Glutamatergic neuron (in vitro differentiated cells): ENCODE measurements around the gene MAVS. TPM values are rescaled to one million over a fixed set of nuclear protein-coding genes. Genes with fewer than 3 reads are reported as not detected.
A peak's percentile ranks its signal among the peaks of the same experiment; 100 is the strongest.

Experiments used
- DNase-seq: peaks from one replicate; pipeline ENCODE4 v3.0.0; 2022
- H3K27ac Mint-ChIP-seq: one replicate; pipeline ENCODE4 v1.8.0; 2020; ENCODE audit warnings: mild to moderate bottlenecking, mixed read lengths, inconsistent platforms; ENCODE audit not compliant: unreplicated experiment
- H3K27me3 Mint-ChIP-seq: one replicate; pipeline ENCODE4 v1.8.0; 2020; ENCODE audit warnings: mild to moderate bottlenecking, moderate library complexity, mixed read lengths, inconsistent platforms; ENCODE audit not compliant: unreplicated experiment
- H3K36me3 Mint-ChIP-seq: one replicate; pipeline ENCODE4 v1.8.0; 2020; ENCODE audit warnings: mild to moderate bottlenecking, mixed read lengths, inconsistent platforms; ENCODE audit not compliant: unreplicated experiment
- H3K4me1 Mint-ChIP-seq: one replicate; pipeline ENCODE4 v1.8.0; 2020; ENCODE audit warnings: mild to moderate bottlenecking, low read depth, mixed read lengths, inconsistent platforms; ENCODE audit not compliant: unreplicated experiment
- H3K4me3 Mint-ChIP-seq: one replicate; pipeline ENCODE4 v1.8.0; 2020; ENCODE audit warnings: mild to moderate bottlenecking, mixed read lengths, inconsistent platforms; ENCODE audit not compliant: unreplicated experiment
- H3K9me3 Mint-ChIP-seq: one replicate; pipeline ENCODE4 v1.8.0; 2020; ENCODE audit warnings: mild to moderate bottlenecking, moderate library complexity, mixed read lengths, inconsistent platforms; ENCODE audit not compliant: unreplicated experiment
- CTCF ChIP-seq: fragments of 200-600 bp; sonication (generic); IDR thresholded peaks from one replicate; pipeline ENCODE4 v1.5.0; 2021; ENCODE audit not compliant: partially characterized antibody, unreplicated experiment
- total RNA-seq: library from RNA; stranded (reverse); fragmentation: NEBNext Ultra II Directional; extraction: Animal tissue kit (Norgen Biotek cat#: 25700); gene quantifications from one replicate; pipeline ENCODE4 v1.2.1, GENCODE V29; 2021; ENCODE audit not compliant: unreplicated experiment

The MAVS gene
- total RNA-seq, 1 donor from 2014 or later, result 25.8 TPM

- peaks cover 13% of the 10 kb centered on the region for H3K9me3 Mint-ChIP-seq
- peaks cover 39% of the 10 kb centered on the region for H3K4me1 Mint-ChIP-seq
- H3K36me3 Mint-ChIP-seq, result peaks cover 7% of the 10 kb centered on the region
- TF ChIP-seq CTCF, result no peak
- H3K27me3 Mint-ChIP-seq, result peaks cover 17% of the 10 kb centered on the region
- peak overlapping the region; percentile 28 for H3K27ac Mint-ChIP-seq
- DNase-seq, result no peak
- H3K4me3 Mint-ChIP-seq, result no peak overlapping the region
Measured at GRCh38 chr20:3798908-3799248, 47.8 kb upstream of the MAVS start.

GRCh38 chr20:3800256-3800877, 46.3 kb upstream of the MAVS start:
- H3K36me3 Mint-ChIP-seq, result peaks cover 7% of the 10 kb centered on the region
- H3K4me3 Mint-ChIP-seq, result peak overlapping the region; percentile 64
- H3K27me3 Mint-ChIP-seq, result peaks cover 17% of the 10 kb centered on the region
- peaks cover 47% of the 10 kb centered on the region for H3K4me1 Mint-ChIP-seq
- peak overlapping the region; percentile 48 for H3K27ac Mint-ChIP-seq
- peaks cover 14% of the 10 kb centered on the region for H3K9me3 Mint-ChIP-seq
- TF ChIP-seq CTCF, result no peak
- no peak for DNase-seq

- Mint-ChIP-seq H3K4me1 (peaks cover 50% of the 10 kb centered on the region), H3K9me3 (peaks cover 14% of the 10 kb centered on the region), H3K36me3 (peaks cover 7% of the 10 kb centered on the region), H3K27me3 (peaks cover 17% of the 10 kb centered on the region), H3K27ac (no peak overlapping the region), H3K4me3 (no peak overlapping the region)
- TF ChIP-seq CTCF, result no peak
- DNase-seq, result no peak
Measured at GRCh38 chr20:3800878-3801260, 45.8 kb upstream of the MAVS start.

- Mint-ChIP-seq H3K27ac (no peak overlapping the region), H3K4me1 (peaks cover 53% of the 10 kb centered on the region), H3K4me3 (no peak overlapping the region), H3K27me3 (peaks cover 17% of the 10 kb centered on the region), H3K9me3 (peaks cover 14% of the 10 kb centered on the region), H3K36me3 (peaks cover 7% of the 10 kb centered on the region)
- no peak for TF ChIP-seq CTCF
- no peak for DNase-seq
Measured at GRCh38 chr20:3801299-3801698, 45.3 kb upstream of the MAVS start.

- TF ChIP-seq CTCF, result no peak
- Mint-ChIP-seq H3K9me3 (peaks cover 14% of the 10 kb centered on the region), H3K27ac (no peak overlapping the region), H3K4me1 (peaks cover 55% of the 10 kb centered on the region), H3K4me3 (no peak overlapping the region), H3K36me3 (peaks cover 7% of the 10 kb centered on the region), H3K27me3 (peaks cover 17% of the 10 kb centered on the region)
- no peak for DNase-seq
Measured at GRCh38 chr20:3801846-3802245, 44.8 kb upstream of the MAVS start.
